ENCODE measurements around the gene IGFBP1. TPM values are rescaled to one million over a fixed set of nuclear protein-coding genes. Genes with fewer than 3 reads are reported as not detected.

Gene IGFBP1
- total and polyA plus RNA-seq, 9 of the 15 experiments (the other 6 are each of a cell fraction or from before 2014, with no cell fraction given) = not detected

DNA sequence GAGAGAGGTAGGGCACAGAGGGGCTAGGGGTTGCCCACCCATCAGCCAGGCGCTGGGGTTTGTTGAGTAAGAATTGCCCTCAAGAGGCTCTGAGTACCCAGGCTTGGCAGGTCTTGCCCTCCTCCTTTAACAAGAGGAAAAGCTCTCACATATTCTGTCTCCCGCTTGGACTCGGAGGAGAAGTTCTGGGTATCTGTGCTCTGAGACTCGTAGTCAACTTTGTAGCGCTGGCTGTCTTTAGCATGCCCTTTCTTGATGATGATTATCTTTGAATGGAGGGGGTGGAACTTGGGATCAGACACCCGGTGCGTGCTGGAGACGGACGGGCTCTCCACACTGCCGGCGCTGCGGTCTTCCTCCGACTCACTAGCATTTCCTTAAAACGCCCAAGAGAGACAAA lies 28.8 kb downstream of the IGFBP1 start:
- ATAC-seq (no peak), FAIRE-seq (no peak), DNase-seq (ENCODE audit: extremely low read depth in 1 of 4, low spot score in 3 of 4) (no peak)
- 2% methylated on average over 14 of the region's 14 CpGs for WGBS (ENCODE audit: insufficient coverage, low coverage, missing lambda C conversion rate)
- in situ Hi-C loops (cut with MboI) (no loop called here), intact Hi-C loops (cut with micrococcal nuclease) (loop anchor here (1.0 kb wide), 1 partner anchor 1311 kb away; no protein-coding TSS in a partner anchor)
- no peaks in the 10 kb centered on the region for H3K36me3 ChIP-seq (ENCODE audit: control insufficient read depth, insufficient read depth, low read length)
- no peaks in the 10 kb centered on the region for H3K4me1 ChIP-seq (replicated peaks in 1 of 2; ENCODE audit: control insufficient read depth in 2 of 2, insufficient read depth in 2 of 2, low read length in 2 of 2)
- no peaks in the 10 kb centered on the region for H3K9me1 ChIP-seq (ENCODE audit: control insufficient read depth, insufficient read depth, low read length)
- BruUV-seq (replicated peaks) = no TSS peak
- no peak overlapping the region for H2AFZ ChIP-seq (ENCODE audit: low read depth, low read length)
- no peak overlapping the region for H3K4me2 ChIP-seq (ENCODE audit: insufficient read depth, low read length)
- H3K27me3 ChIP-seq (ENCODE audit: control insufficient read depth in 2 of 2, insufficient read depth in 2 of 2, low read length in 2 of 2) = peaks cover 0 to 4% of the 10 kb centered on the region in 2 experiments; a peak in 2 of 5 replicates
- H3K9me3 ChIP-seq (replicated peaks; ENCODE audit: control insufficient read depth, insufficient read depth, low read depth, low read length) = no peaks in the 10 kb centered on the region
- H3K4me3 ChIP-seq = no peak overlapping the region
- CTCF ChIA-PET (ENCODE audit: low intra/inter-chr PET ratio) = interaction anchor here (0.8 to 1.2 kb wide), 3 partner anchors 1172 to 1337 kb away, joined by 3 to 5 read pairs (median 3); no protein-coding TSS in a partner anchor
- no peak overlapping the region for H3K9ac ChIP-seq (ENCODE audit: insufficient read depth in 1 of 2, low read depth in 2 of 2, low read length in 2 of 2)
- no peak for TF ChIP-seq ZNF174 (CRISPR knock-in tag; IDR thresholded peaks at IDR 0.05)
- TF ChIP-seq, protein P1, sequence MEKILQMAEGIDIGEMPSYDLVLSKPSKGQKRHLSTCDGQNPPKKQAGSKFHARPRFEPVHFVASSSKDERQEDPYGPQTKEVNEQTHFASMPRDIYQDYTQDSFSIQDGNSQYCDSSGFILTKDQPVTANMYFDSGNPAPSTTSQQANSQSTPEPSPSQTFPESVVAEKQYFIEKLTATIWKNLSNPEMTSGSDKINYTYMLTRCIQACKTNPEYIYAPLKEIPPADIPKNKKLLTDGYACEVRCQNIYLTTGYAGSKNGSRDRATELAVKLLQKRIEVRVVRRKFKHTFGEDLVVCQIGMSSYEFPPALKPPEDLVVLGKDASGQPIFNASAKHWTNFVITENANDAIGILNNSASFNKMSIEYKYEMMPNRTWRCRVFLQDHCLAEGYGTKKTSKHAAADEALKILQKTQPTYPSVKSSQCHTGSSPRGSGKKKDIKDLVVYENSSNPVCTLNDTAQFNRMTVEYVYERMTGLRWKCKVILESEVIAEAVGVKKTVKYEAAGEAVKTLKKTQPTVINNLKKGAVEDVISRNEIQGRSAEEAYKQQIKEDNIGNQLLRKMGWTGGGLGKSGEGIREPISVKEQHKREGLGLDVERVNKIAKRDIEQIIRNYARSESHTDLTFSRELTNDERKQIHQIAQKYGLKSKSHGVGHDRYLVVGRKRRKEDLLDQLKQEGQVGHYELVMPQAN (IDR thresholded peaks at IDR 0.05; ENCODE audit: borderline replicate concordance) = no peak
- TF ChIP-seq, protein P2, sequence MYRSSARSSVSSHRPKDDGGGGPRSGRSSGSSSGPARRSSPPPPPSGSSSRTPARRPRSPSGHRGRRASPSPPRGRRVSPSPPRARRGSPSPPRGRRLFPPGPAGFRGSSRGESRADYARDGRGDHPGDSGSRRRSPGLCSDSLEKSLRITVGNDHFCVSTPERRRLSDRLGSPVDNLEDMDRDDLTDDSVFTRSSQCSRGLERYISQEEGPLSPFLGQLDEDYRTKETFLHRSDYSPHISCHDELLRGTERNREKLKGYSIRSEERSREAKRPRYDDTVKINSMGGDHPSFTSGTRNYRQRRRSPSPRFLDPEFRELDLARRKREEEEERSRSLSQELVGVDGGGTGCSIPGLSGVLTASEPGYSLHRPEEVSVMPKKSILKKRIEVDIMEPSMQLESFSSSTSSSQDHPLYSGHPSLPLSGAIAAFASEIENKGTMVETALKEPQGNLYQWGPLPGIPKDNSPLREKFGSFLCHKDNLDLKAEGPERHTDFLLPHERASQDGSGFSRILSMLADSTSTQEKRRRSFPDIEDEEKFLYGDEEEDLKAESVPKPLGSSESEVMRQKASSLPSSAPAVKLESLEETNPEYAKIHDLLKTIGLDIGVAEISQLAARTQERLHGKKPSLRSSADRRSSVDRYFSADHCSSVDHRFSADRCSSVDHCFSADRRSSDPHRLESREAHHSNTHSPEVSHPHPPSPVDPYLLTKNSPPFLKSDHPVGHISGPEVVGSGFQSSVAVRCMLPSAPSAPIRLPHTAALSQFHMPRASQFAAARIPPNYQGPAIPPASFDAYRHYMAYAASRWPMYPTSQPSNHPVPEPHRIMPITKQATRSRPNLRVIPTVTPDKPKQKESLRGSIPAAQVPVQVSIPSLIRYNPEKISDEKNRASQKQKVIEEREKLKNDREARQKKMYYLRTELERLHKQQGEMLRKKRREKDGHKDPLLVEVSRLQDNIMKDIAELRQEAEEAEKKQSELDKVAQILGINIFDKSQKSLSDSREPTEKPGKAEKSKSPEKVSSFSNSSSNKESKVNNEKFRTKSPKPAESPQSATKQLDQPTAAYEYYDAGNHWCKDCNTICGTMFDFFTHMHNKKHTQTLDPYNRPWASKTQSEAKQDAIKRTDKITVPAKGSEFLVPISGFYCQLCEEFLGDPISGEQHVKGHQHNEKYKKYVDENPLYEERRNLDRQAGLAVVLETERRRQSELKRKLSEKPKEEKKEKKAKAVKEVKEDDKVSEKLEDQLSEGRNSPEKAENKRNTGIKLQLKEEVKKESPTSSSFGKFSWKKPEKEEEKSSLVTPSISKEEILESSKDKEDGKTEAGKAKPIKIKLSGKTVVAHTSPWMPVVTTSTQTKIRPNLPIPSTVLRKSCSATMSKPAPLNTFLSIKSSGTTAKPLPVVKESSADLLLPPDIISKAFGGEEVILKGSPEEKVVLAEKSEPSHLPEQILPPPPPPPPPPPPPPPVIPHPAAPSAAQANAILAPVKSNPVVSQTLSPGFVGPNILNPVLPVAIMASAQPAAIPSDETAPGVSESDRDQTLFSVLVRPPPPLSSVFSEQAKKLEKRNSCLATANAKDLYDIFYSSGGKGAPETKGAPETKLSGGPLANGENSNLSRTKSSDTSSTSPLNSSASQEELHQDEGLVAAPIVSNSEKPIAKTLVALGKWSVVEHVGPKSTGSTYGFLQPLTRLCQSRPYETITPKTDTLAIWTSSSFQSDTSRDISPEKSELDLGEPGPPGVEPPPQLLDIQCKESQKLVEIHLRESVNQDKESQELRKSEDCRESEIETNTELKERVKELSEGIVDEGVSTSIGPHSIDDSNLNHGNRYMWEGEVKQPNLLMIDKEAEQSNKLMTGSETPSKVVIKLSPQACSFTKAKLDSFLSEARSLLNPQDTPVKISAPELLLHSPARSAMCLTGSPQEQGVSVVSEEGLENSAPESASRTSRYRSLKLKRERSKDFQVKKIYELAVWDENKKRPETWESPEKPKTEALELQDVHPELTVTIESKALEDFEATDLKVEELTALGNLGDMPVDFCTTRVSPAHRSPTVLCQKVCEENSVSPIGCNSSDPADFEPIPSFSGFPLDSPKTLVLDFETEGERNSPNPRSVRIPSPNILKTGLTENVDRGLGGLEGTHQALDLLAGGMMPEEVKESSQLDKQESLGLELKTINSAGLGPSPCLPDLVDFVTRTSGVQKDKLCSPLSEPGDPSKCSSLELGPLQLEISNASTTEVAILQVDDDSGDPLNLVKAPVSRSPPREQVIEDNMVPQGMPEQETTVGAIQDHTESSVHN (IDR thresholded peaks at IDR 0.05; ENCODE audit: borderline replicate concordance in 1 of 2, low read depth in 1 of 2) = no peak
- TF ChIP-seq, protein P3, sequence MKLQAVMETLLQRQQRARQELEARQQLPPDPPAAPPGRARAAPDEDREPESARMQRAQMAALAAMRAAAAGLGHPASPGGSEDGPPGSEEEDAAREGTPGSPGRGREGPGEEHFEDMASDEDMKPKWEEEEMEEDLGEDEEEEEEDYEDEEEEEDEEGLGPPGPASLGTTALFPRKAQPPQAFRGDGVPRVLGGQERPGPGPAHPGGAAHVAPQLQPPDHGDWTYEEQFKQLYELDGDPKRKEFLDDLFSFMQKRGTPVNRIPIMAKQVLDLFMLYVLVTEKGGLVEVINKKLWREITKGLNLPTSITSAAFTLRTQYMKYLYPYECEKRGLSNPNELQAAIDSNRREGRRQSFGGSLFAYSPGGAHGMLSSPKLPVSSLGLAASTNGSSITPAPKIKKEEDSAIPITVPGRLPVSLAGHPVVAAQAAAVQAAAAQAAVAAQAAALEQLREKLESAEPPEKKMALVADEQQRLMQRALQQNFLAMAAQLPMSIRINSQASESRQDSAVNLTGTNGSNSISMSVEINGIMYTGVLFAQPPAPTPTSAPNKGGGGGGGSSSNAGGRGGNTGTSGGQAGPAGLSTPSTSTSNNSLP (IDR thresholded peaks at IDR 0.05; ENCODE audit: borderline replicate concordance, low read depth, low read length) = no peak
- no peak for TF ChIP-seq ARID2 (IDR thresholded peaks at IDR 0.05)
- no peak for TF ChIP-seq RBM34 (IDR thresholded peaks at IDR 0.05; ENCODE audit: borderline replicate concordance, insufficient read depth, low read length)
- TF ChIP-seq HDAC6 (IDR thresholded peaks at IDR 0.05; ENCODE audit: low read depth, low read length) = no peak
- TF ChIP-seq, protein P4, sequence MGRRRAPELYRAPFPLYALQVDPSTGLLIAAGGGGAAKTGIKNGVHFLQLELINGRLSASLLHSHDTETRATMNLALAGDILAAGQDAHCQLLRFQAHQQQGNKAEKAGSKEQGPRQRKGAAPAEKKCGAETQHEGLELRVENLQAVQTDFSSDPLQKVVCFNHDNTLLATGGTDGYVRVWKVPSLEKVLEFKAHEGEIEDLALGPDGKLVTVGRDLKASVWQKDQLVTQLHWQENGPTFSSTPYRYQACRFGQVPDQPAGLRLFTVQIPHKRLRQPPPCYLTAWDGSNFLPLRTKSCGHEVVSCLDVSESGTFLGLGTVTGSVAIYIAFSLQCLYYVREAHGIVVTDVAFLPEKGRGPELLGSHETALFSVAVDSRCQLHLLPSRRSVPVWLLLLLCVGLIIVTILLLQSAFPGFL (CRISPR knock-in tag; IDR thresholded peaks at IDR 0.05) = no peak
- H4K20me1 ChIP-seq (replicated peaks; ENCODE audit: control insufficient read depth, insufficient read depth, low read length) = no peaks in the 10 kb centered on the region
- POLR2A ChIA-PET = interaction anchor here (0.6 kb wide), 1 partner anchor 1226 kb away, joined by 3 read pairs; no protein-coding TSS in a partner anchor
- H3K79me2 ChIP-seq (ENCODE audit: control insufficient read depth, insufficient read depth, low read length) = no peaks in the 10 kb centered on the region
- no peak overlapping the region for H3K27ac ChIP-seq (ENCODE audit: extremely low read depth, low read depth, low read length)

All from K562 (cell line).